GM18502 (cell line): ENCODE data around the gene NECTIN2.
"Not testable (repeated sequence)": the region's sequence is repeated elsewhere in the genome, so short reads cannot be mapped to it uniquely, and the experiment has no call there.

Experiments used
- ATAC-seq: cut with Tn5 transposase; IDR thresholded peaks from one replicate; pipeline ENCODE4 v1.9.1; 2021; ENCODE audit warnings: mild to moderate bottlenecking; ENCODE audit not compliant: unreplicated experiment, poor library complexity

The NECTIN2 gene

GRCh38 chr19:44903602-44904425, 57.7 kb downstream of the NECTIN2 start:
- no peak for ATAC-seq

- ATAC-seq, result no peak
Observed at GRCh38 chr19:44904426-44904994, 58.4 kb downstream of the NECTIN2 start.

GRCh38 chr19:44905437-44906160, 59.5 kb downstream of the NECTIN2 start, which contains the start of gene APOE:
APOE (plus strand) TSS chr19:44905796; CDS start chr19:44906625, 829 bp downstream.
- ATAC-seq, result no peak

GRCh38 chr19:44907613-44908012, 61.5 kb downstream of the NECTIN2 start:
- no peak for ATAC-seq

GRCh38 chr19:44908074-44908835, 62.2 kb downstream of the NECTIN2 start:
- no peak for ATAC-seq

- no peak for ATAC-seq
Observed at GRCh38 chr19:44908836-44909261, 62.8 kb downstream of the NECTIN2 start.

GRCh38 chr19:44909775-44910174, 63.7 kb downstream of the NECTIN2 start:
- ATAC-seq, result no peak

- not testable (repeated sequence) for ATAC-seq
Observed at GRCh38 chr19:44911896-44912295, 65.8 kb downstream of the NECTIN2 start.

GRCh38 chr19:44912854-44913253, 66.8 kb downstream of the NECTIN2 start:
- ATAC-seq, result no peak

- ATAC-seq, result not testable (repeated sequence)
Observed at GRCh38 chr19:44913512-44914432, 67.7 kb downstream of the NECTIN2 start.

- peak; percentile 92 for ATAC-seq
Observed at GRCh38 chr19:44914433-44915206, 68.5 kb downstream of the NECTIN2 start, which contains the start of gene APOC1. APOC1 (plus strand) TSS chr19:44914608; CDS start chr19:44914892, 284 bp downstream.

- ATAC-seq, result no peak
Observed at GRCh38 chr19:44924243-44924725, 78.2 kb downstream of the NECTIN2 start.

- ATAC-seq, result no peak
Observed at GRCh38 chr19:44925114-44925891, 79.2 kb downstream of the NECTIN2 start.

- ATAC-seq, result not testable (repeated sequence)
Observed at GRCh38 chr19:44926245-44927077, 80.4 kb downstream of the NECTIN2 start.

GRCh38 chr19:44927746-44928145, 81.6 kb downstream of the NECTIN2 start:
- ATAC-seq, result no peak

GRCh38 chr19:44930088-44930487, 84.0 kb downstream of the NECTIN2 start:
- no peak for ATAC-seq

GRCh38 chr19:44931541-44931940, 85.4 kb downstream of the NECTIN2 start:
- ATAC-seq, result no peak
